Esophagus squamous epithelium (tissue), 5 donors: ENCODE measurements around the gene GALNT15. TPM values are rescaled to one million over a fixed set of nuclear protein-coding genes. Genes with fewer than 3 reads are reported as not detected.

Source experiments
- DNase-seq: peaks from one replicate; lab custom pipeline; 2025; lab: John Stamatoyannopoulos, UW
- H3K27ac ChIP-seq, 4 donors: fragments of 200-600 bp; sonication (generic); one replicate each; pipeline ENCODE4 v1.5.1; 2016 to 2019; ENCODE audit warnings: mild to moderate bottlenecking in 1 of 4
- H3K27me3 ChIP-seq, 4 donors: fragments of 200-600 bp; sonication (generic); 1 replicate in 3 of 4; 2 replicates in 1 of 4; pipeline versions ENCODE4 v1.5.1 to v1.6.0; 2017 to 2021; ENCODE audit warnings: antibody characterized with exemption in 1 of 4
- H3K36me3 ChIP-seq, 3 donors: fragments of 200-600 bp; sonication (generic); one replicate each; pipeline ENCODE4 v1.5.1; 2016 to 2019
- H3K4me1 ChIP-seq, 3 donors: fragments of 200-600 bp; sonication (generic); one replicate each; pipeline ENCODE4 v1.5.1; 2017 to 2019
- H3K4me3 ChIP-seq, 4 donors: fragments of 200-600 bp; sonication (generic); 1 replicate in 3 of 4; 2 replicates in 1 of 4; pipeline ENCODE4 v1.5.1; 2016 to 2019; ENCODE audit warnings: mild to moderate bottlenecking in 2 of 4, moderate library complexity in 1 of 4
- H3K9me3 ChIP-seq, 3 donors: fragments of 200-600 bp; sonication (generic); one replicate each; pipeline ENCODE4 v1.5.1; 2016 to 2019
- CTCF ChIP-seq, 6 experiments: fragments of 450-650 bp in 4 of 6; fragments of 200-600 bp in 2 of 6; sonication (generic) in 2 of 6; IDR thresholded peaks; one replicate each; pipeline ENCODE4 v1.5.1; 2016 to 2019; ENCODE audit warnings: antibody characterized with exemption in 6 of 6, mild to moderate bottlenecking in 4 of 6, moderate library complexity in 4 of 6
- POLR2A ChIP-seq, 4 donors: fragments of 450-650 bp; IDR thresholded peaks; one replicate each; pipeline ENCODE4 v1.6.1; 2017; ENCODE audit warnings: antibody characterized with exemption in 4 of 4, mild to moderate bottlenecking in 4 of 4, moderate library complexity in 3 of 4
- whole genome bisulfite sequencing, 2 donors: methylation state at CpG; one replicate each; pipeline ENCODE4 v1.1.5; 2018; 5-methylcytosine and 5-hydroxymethylcytosine counted together
- intact Hi-C: fragments of 100-400 bp; cut with DNase I; formaldehyde crosslinking; loops from one replicate; pipeline ENCODE4 v1.15.0; 2022
- total RNA-seq, 4 donors: library from RNA; depleted of rRNA; stranded (reverse); fragments of >200 nt; gene quantifications; one replicate each; pipeline ENCODE4 v1.1.0, GENCODE V29; 2016
- donor health status: DM: yes; HTN: yes; CAD: no.

Gene GALNT15
- total RNA-seq, 4 donors from 2014 or later, result 4.6 to 117 (median 35.6) TPM

GRCh38 chr3:16260046-16260445 is 85.6 kb downstream of the GALNT15 start:
- no peaks in the 10 kb centered on the region for H3K9me3 ChIP-seq
- no peak overlapping the region for H3K27ac ChIP-seq
- peaks cover 6 to 25% (median 9%) of the 10 kb centered on the region in 3 donors for H3K4me1 ChIP-seq
- WGBS, 2 donors, result 93 to 100% methylated on average over 1 of the region's 1 CpG
- H3K27me3 ChIP-seq, result no peaks in the 10 kb centered on the region
- intact Hi-C loops, result no loop called here
- no peak overlapping the region for H3K4me3 ChIP-seq
- no peak for DNase-seq
- TF ChIP-seq CTCF (IDR thresholded peaks at IDR 0.05) (no peak), POLR2A (IDR thresholded peaks at IDR 0.05) (no peak)
- peaks cover 0 to 31% (median 0%) of the 10 kb centered on the region in 3 donors for H3K36me3 ChIP-seq

- WGBS, 2 donors, result 63 to 74% methylated on average over 4 of the region's 4 CpGs
- no peak for DNase-seq
- Histone ChIP-seq H3K36me3 (peaks cover 0 to 31% (median 0%) of the 10 kb centered on the region in 3 donors), H3K27ac (no peak overlapping the region), H3K9me3 (no peaks in the 10 kb centered on the region), H3K27me3 (no peaks in the 10 kb centered on the region), H3K4me1 (peaks cover 14 to 45% (median 16%) of the 10 kb centered on the region in 3 donors), H3K4me3 (no peak overlapping the region)
- TF ChIP-seq POLR2A (IDR thresholded peaks at IDR 0.05) (no peak), CTCF (IDR thresholded peaks at IDR 0.05) (no peak)
- intact Hi-C loops, result no loop called here
Observed at GRCh38 chr3:16262174-16262573, 87.7 kb downstream of the GALNT15 start.

- H3K27ac ChIP-seq, result peak overlapping the region; percentile 94 to 97 (median 96)
- whole genome bisulfite sequencing, 2 donors, result 0 to 1% methylated on average over 15 to 17 of the region's 21 CpGs
- H3K36me3 ChIP-seq, result peaks cover 0 to 21% (median 0%) of the 10 kb centered on the region in 3 donors
- no peak for DNase-seq
- H3K9me3 ChIP-seq, result no peaks in the 10 kb centered on the region
- H3K4me3 ChIP-seq, result peak overlapping the region; percentile 72 to 96 (median 84)
- intact Hi-C loops, result no loop called here
- no peaks in the 10 kb centered on the region for H3K27me3 ChIP-seq
- TF ChIP-seq CTCF (IDR thresholded peaks at IDR 0.05), result no peak
- no peak for TF ChIP-seq POLR2A (IDR thresholded peaks at IDR 0.05)
- H3K4me1 ChIP-seq, result peaks cover 16 to 59% (median 22%) of the 10 kb centered on the region in 3 donors
Observed at GRCh38 chr3:16264174-16264707, 89.8 kb downstream of the GALNT15 start.

GRCh38 chr3:16264708-16265454 is 90.4 kb downstream of the GALNT15 start, which contains the start of the genes DPH3 and OXNAD1:
Gene DPH3, minus strand, starts transcription at chr3:16264943. Its CDS starts 67 bp downstream, at chr3:16264876.
Gene OXNAD1, plus strand, starts transcription at chr3:16265212. Its CDS starts 5,741 bp downstream, at chr3:16270953.
- Histone ChIP-seq H3K9me3 (no peaks in the 10 kb centered on the region), H3K27me3 (no peaks in the 10 kb centered on the region), H3K27ac (peak within 1 kb of the TSS; percentile 94 to 97 (median 96)), H3K36me3 (peaks cover 0 to 20% (median 0%) of the 10 kb centered on the region in 3 donors), H3K4me1 (peaks cover 16 to 59% (median 22%) of the 10 kb centered on the region in 3 donors), H3K4me3 (peak within 1 kb of the TSS; percentile 72 to 96 (median 84))
- intact Hi-C loops, result no loop called here
- DNase-seq, result peak; percentile 98
- 0 to 2% methylated on average over 11 to 16 of the region's 61 CpGs for WGBS, 2 donors
- TF ChIP-seq CTCF (IDR thresholded peaks at IDR 0.05) (peak in 5 of 6 experiments; percentile 18 to 55 (median 29)), POLR2A (IDR thresholded peaks at IDR 0.05) (peak in 3 of 4 donors; percentile 42 to 74 (median 61))

GRCh38 chr3:16265455-16265786 is 90.9 kb downstream of the GALNT15 start:
- no peak for TF ChIP-seq POLR2A (IDR thresholded peaks at IDR 0.05)
- no peak for TF ChIP-seq CTCF (IDR thresholded peaks at IDR 0.05)
- H3K27ac ChIP-seq, result peak overlapping the region; percentile 94 to 97 (median 96)
- 0 to 3% methylated on average over 4 to 6 of the region's 6 CpGs for WGBS, 2 donors
- H3K36me3 ChIP-seq, result peaks cover 0 to 20% (median under 1%) of the 10 kb centered on the region in 3 donors
- no peaks in the 10 kb centered on the region for H3K9me3 ChIP-seq
- DNase-seq, result no peak
- intact Hi-C loops, result no loop called here
- H3K4me1 ChIP-seq, result peaks cover 16 to 59% (median 22%) of the 10 kb centered on the region in 3 donors
- H3K27me3 ChIP-seq, result no peaks in the 10 kb centered on the region
- peak overlapping the region; percentile 72 to 96 (median 84) for H3K4me3 ChIP-seq
